ENCODE results near the gene CST6.

CST6 gene

DNA sequence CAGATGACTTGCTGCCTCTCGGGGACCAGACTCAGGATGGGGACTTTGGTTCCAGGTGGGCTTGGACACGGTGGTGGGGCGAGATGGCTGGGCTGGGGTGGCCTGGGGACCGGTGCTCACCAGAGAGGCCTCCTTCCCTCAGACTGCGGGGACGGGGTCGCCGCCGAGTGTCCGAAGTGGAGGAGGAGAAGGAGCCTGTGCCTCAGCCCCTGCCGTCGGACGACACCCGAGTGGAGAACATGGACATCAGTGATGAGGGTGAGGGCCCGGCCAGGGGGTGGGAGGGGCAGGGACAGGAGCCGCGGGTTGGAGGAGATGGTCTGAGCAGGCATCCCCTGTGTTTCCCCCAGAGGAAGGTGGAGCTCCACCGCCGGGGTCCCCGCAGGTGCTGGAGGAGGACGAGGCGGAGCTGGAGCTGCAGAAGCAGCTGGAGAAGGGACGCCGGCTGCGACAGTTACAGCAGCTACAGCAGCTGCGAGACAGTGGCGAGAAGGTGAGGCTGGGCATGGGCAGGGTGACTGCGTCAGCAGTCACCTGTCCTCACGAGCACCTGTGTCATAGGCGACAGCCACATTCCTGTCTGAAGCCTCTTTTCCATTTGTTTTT is 44.4 kb upstream of the CST6 start:
- H2AFZ ChIP-seq: no peak overlapping the region
- peaks cover 7% of the 10 kb centered on the region for H3K79me2 ChIP-seq
- no peak overlapping the region for H3K4me2 ChIP-seq (ENCODE audit: low read length)
- peaks cover 7% of the 10 kb centered on the region for H3K4me1 ChIP-seq
- TF ChIP-seq, protein P1, sequence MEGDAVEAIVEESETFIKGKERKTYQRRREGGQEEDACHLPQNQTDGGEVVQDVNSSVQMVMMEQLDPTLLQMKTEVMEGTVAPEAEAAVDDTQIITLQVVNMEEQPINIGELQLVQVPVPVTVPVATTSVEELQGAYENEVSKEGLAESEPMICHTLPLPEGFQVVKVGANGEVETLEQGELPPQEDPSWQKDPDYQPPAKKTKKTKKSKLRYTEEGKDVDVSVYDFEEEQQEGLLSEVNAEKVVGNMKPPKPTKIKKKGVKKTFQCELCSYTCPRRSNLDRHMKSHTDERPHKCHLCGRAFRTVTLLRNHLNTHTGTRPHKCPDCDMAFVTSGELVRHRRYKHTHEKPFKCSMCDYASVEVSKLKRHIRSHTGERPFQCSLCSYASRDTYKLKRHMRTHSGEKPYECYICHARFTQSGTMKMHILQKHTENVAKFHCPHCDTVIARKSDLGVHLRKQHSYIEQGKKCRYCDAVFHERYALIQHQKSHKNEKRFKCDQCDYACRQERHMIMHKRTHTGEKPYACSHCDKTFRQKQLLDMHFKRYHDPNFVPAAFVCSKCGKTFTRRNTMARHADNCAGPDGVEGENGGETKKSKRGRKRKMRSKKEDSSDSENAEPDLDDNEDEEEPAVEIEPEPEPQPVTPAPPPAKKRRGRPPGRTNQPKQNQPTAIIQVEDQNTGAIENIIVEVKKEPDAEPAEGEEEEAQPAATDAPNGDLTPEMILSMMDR (IDR thresholded peaks at IDR 0.05): no peak
- H3K9ac ChIP-seq: no peak overlapping the region
- no peaks in the 10 kb centered on the region for H3K9me3 ChIP-seq (ENCODE audit: control insufficient read depth, low read length)
- H3K27me3 ChIP-seq (ENCODE audit: control insufficient read depth, insufficient read depth, low read length): no peaks in the 10 kb centered on the region
- H3K27ac ChIP-seq: no peak overlapping the region
- H3K36me3 ChIP-seq (ENCODE audit: control insufficient read depth, insufficient read depth, low read length): no peaks in the 10 kb centered on the region
- no peak overlapping the region for H3K4me3 ChIP-seq (ENCODE audit: low read depth, low read length)

DNA sequence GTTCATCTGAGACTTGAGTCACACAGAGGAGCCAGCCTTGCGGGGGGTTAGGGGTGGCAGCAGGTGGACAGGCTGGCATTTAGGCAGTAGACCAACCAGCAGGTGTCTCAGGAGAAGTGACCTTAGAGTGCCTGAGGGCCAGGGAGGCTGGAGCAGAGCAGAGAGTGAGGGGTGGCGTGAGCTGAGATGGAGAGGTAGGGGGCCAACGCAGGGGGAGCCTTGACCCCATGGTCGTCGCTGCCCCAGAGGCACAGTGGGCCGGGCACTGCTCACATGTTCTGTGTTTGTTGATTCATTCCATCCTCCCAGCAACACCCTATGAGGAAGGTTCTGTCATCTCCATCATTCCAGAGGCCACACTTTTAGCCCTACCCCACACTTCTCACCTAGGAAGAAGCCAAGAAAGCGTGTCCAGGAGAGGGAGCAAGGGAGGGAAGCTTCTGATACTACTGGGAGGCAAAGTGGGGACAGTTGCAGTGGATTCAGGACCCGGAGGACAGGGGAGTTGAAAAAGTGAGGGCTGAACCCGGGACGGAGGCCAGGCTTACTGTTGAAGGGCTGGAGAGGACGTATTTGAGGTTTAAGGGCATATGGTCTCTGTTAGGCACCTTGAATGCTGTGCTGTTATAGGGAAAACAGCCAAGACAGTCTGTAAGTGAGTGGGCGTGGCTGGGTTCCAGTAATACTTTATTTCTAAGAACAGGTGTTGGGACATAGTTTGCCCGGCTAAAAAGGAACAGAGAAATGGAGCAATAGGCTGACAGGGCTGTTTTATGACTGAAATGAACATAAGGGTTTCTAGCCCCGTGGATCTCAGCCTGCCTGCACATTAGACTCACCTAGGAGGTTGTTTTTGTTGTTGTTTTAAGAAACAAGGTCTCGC is 43.0 kb upstream of the CST6 start:
- no peaks in the 10 kb centered on the region for H3K79me2 ChIP-seq
- no peak overlapping the region for H2AFZ ChIP-seq
- H3K9me3 ChIP-seq (ENCODE audit: control insufficient read depth, low read length): no peaks in the 10 kb centered on the region
- TF ChIP-seq, protein P1 (IDR thresholded peaks at IDR 0.05): no peak
- H3K9ac ChIP-seq: no peak overlapping the region
- H3K36me3 ChIP-seq (ENCODE audit: control insufficient read depth, insufficient read depth, low read length): no peaks in the 10 kb centered on the region
- H3K27ac ChIP-seq: no peak overlapping the region
- no peaks in the 10 kb centered on the region for H3K4me1 ChIP-seq
- H3K27me3 ChIP-seq (ENCODE audit: control insufficient read depth, insufficient read depth, low read length): no peaks in the 10 kb centered on the region
- H3K4me2 ChIP-seq (ENCODE audit: low read length): no peak overlapping the region
- H3K4me3 ChIP-seq (ENCODE audit: low read depth, low read length): no peak overlapping the region

DNA sequence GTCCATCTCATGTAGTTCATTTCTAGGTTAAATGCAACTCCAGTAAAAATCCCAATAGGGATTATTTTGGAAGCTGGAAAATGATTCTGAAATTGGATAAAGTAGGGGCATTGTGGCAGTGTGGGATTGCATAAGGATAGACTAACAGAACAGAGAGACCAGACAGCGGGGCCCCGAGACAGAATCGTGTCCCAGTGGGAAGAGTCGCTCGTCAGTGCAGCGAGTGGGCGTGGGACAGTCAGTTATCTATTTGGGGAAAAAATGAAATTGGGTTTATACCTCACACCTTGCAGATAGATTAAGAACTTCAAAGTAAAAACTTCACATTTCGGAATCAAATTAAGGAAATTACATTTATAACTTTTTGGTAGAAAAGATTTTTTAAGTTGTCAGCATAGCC is 39.7 kb upstream of the CST6 start:
- Histone ChIP-seq H3K4me2 (ENCODE audit: low read length) (no peak overlapping the region), H3K9me3 (ENCODE audit: control insufficient read depth, low read length) (no peaks in the 10 kb centered on the region), H3K79me2 (no peaks in the 10 kb centered on the region), H3K4me1 (no peaks in the 10 kb centered on the region), H3K27me3 (ENCODE audit: control insufficient read depth, insufficient read depth, low read length) (no peaks in the 10 kb centered on the region), H3K27ac (no peak overlapping the region), H3K36me3 (ENCODE audit: control insufficient read depth, insufficient read depth, low read length) (no peaks in the 10 kb centered on the region), H2AFZ (no peak overlapping the region), H3K4me3 (ENCODE audit: low read depth, low read length) (no peak overlapping the region), H3K9ac (no peak overlapping the region)
- TF ChIP-seq, protein P1 (IDR thresholded peaks at IDR 0.05): no peak

DNA sequence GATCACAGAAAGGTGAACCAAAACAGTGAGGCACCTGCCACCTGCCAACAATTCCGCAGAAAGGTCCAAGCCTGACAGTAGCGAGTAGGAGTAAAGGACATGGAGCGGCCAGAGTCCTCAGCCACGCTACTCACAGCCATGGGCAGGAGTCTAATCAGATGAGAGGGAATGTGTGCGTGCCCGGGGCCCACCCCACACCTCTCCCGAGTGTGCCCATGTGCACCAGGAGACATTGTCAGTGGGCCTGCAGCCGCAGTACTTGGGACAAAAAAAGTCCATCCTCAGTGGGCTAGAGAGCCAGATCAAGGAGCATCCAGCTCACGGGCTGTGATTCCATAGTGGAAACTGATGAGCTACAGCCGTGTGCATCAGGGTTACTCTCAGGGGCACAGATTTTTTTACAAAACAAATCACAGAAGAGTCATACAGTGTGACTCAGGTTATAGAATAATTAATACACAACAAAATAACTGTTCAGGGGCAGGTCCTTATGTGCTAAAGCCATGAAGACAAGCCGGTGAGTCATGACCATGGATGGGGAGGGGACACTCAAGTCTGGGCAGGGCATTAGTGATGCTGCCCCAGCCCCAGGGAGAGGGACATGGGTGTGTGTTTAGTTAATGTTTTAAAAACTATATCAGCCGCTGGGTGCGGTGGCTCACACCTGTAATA is 38.2 kb upstream of the CST6 start:
- Histone ChIP-seq H3K9me3 (ENCODE audit: control insufficient read depth, low read length) (no peaks in the 10 kb centered on the region), H3K4me2 (ENCODE audit: low read length) (no peak overlapping the region), H3K9ac (no peak overlapping the region), H3K4me1 (no peaks in the 10 kb centered on the region), H3K36me3 (ENCODE audit: control insufficient read depth, insufficient read depth, low read length) (no peaks in the 10 kb centered on the region), H3K4me3 (ENCODE audit: low read depth, low read length) (no peak overlapping the region), H3K27me3 (ENCODE audit: control insufficient read depth, insufficient read depth, low read length) (no peaks in the 10 kb centered on the region), H3K27ac (no peak overlapping the region), H2AFZ (no peak overlapping the region), H3K79me2 (no peaks in the 10 kb centered on the region)
- TF ChIP-seq, protein P1 (IDR thresholded peaks at IDR 0.05): no peak

Measured in parathyroid adenoma (tissue), 2 donors.